Smooth muscle cell (in vitro differentiated cells): ENCODE results near the gene INSYN2B. TPM values are rescaled to one million over a fixed set of nuclear protein-coding genes. Genes with fewer than 3 reads are reported as not detected.

ENCODE experiments used
- DNase-seq: peaks from one replicate; lab custom pipeline; 2025; ENCODE audit not compliant: unreplicated experiment; lab: John Stamatoyannopoulos, UW
- H2AFZ ChIP-seq: fragments of 200-600 bp; sonication (generic); 2 replicates; pipeline ENCODE4 v1.6.0; 2016; ENCODE audit warnings: antibody characterized with exemption, low read depth, mild to moderate bottlenecking
- H3F3A ChIP-seq: fragments of 200-600 bp; sonication (generic); 2 replicates; pipeline ENCODE4 v1.6.0; 2017; ENCODE audit warnings: antibody characterized with exemption, low read depth
- H3K27ac ChIP-seq: fragments of 200-600 bp; sonication (generic); 2 replicates; pipeline ENCODE4 v1.5.1; 2016; ENCODE audit warnings: low read depth, mild to moderate bottlenecking
- H3K27me3 ChIP-seq: fragments of 200-600 bp; sonication (generic); 2 replicates; pipeline ENCODE4 v1.6.1; 2016; ENCODE audit warnings: low read depth, mild to moderate bottlenecking
- H3K36me3 ChIP-seq: fragments of 200-600 bp; sonication (generic); 2 replicates; pipeline ENCODE4 v1.5.1; 2016; ENCODE audit warnings: low read depth
- H3K4me1 ChIP-seq: fragments of 200-600 bp; sonication (generic); 2 replicates; pipeline ENCODE4 v1.5.1; 2016; ENCODE audit warnings: low read depth
- H3K4me2 ChIP-seq: fragments of 200-600 bp; sonication (generic); 2 replicates; pipeline ENCODE4 v1.6.0; 2016; ENCODE audit warnings: mild to moderate bottlenecking
- H3K4me3 ChIP-seq: fragments of 200-600 bp; sonication (generic); 2 replicates; pipeline ENCODE4 v1.5.1; 2016; ENCODE audit warnings: mild to moderate bottlenecking
- H3K79me2 ChIP-seq: fragments of 200-600 bp; sonication (generic); 2 replicates; pipeline ENCODE4 v1.6.0; 2016; ENCODE audit warnings: low read depth, mild to moderate bottlenecking
- H3K9ac ChIP-seq: fragments of 200-600 bp; sonication (generic); 2 replicates; pipeline ENCODE4 v1.6.0; 2016; ENCODE audit warnings: low read depth
- H3K9me3 ChIP-seq: fragments of 200-600 bp; sonication (generic); replicated peaks from 2 replicates; pipeline ENCODE4 v1.5.1; 2016; ENCODE audit warnings: low read depth
- H4K20me1 ChIP-seq: fragments of 200-600 bp; sonication (generic); 2 replicates; pipeline ENCODE4 v1.6.0; 2016; ENCODE audit warnings: low read depth
- CTCF ChIP-seq: fragments of 200-600 bp; sonication (generic); IDR thresholded peaks from 2 replicates; pipeline ENCODE4 v1.5.1; 2017; ENCODE audit warnings: borderline replicate concordance, mild to moderate bottlenecking, antibody characterized with exemption; ENCODE audit not compliant: insufficient read depth, poor library complexity, severe bottlenecking
- WGBS: methylation state at CpG from one replicate; pipeline ENCODE4 v1.1.7; 2016; ENCODE audit warnings: low lambda C conversion rate; 5-methylcytosine and 5-hydroxymethylcytosine counted together
- polyA plus RNA-seq: library from polyadenylated mRNA; unstranded; fragments of >200 nt; fragmentation: Nextera tagmentation; extraction: Ambion mirVana; gene quantifications from 2 replicates; pipeline ENCODE4 v1.2.1, GENCODE V29; 2016
- total RNA-seq: library from RNA; depleted of rRNA; stranded (reverse); fragments of >200 nt; gene quantifications from 2 replicates; pipeline ENCODE4 v1.2.3, GENCODE V29; 2014

Gene INSYN2B
- total and polyA plus RNA-seq, 2 experiments from 2014 or later = 2.7 to 13.8 TPM

- Histone ChIP-seq H3K27ac (no peak overlapping the region), H3K9me3 (no peaks in the 10 kb centered on the region)
Observed at GRCh38 chr5:169861433-169861832, 118.9 kb downstream of the INSYN2B start.

DNA sequence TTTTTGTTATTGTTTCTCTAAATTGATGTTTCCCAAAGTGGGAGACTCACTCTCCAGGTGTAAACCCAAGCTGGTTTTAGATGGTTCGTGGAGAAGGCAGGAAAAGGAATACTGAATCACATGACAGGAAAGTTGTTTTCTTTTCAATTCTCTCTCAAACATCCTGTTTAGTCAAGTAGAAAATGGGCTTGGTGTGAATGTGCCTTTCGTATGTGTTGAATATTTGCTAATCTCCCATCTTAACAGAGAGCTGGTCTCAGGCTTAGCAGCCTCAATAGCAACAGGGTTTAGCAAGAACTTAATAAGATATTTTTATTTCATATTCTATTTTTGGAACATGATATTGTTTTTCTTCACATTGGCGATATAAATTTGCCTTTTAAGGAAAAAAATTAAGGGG is 119.7 kb downstream of the INSYN2B start:
- 76% methylated on average over 3 of the region's 3 CpGs for WGBS
- Histone ChIP-seq H3K27me3 (no peaks in the 10 kb centered on the region), H3K9me3 (no peaks in the 10 kb centered on the region), H2AFZ (no peak overlapping the region), H3K36me3 (no peaks in the 10 kb centered on the region), H3K4me3 (no peak overlapping the region), H3K79me2 (no peaks in the 10 kb centered on the region), H3K27ac (no peak overlapping the region), H3K4me2 (no peak overlapping the region), H4K20me1 (no peaks in the 10 kb centered on the region), H3K9ac (no peak overlapping the region), H3F3A (no peaks in the 10 kb centered on the region), H3K4me1 (peaks cover 6% of the 10 kb centered on the region)
- no peak for DNase-seq
- no peak for TF ChIP-seq CTCF

More at GRCh38 chr5:169861433-169861832, 118.9 kb downstream of the INSYN2B start:
- Histone ChIP-seq H3K27me3 (no peaks in the 10 kb centered on the region), H3K79me2 (no peaks in the 10 kb centered on the region), H3K36me3 (no peaks in the 10 kb centered on the region), H4K20me1 (no peaks in the 10 kb centered on the region), H3K4me3 (no peak overlapping the region), H3K9ac (no peak overlapping the region), H3K4me1 (peaks cover 6% of the 10 kb centered on the region), H3K4me2 (no peak overlapping the region), H2AFZ (no peak overlapping the region), H3F3A (no peaks in the 10 kb centered on the region)
- WGBS = 83% methylated on average over 2 of the region's 2 CpGs
- DNase-seq = no peak
- TF ChIP-seq CTCF = no peak

DNA sequence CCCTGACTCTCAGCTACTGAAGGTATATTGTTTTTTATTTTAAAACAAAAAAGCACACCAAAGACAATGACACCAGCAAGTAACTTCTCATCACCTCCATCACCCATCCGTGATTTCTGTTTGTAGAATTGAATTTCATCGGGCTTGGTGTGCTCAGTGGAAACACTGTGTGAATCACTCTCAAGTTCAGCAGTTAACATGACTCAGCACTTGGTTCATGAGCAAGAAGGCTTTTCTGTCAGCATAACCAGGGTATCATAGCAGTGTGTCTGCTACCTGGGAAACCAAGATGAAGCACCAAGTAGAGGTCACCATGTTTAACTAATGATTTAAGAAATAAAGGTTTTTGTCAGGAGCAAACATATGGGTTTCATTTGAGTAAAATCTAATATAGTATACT is 123.7 kb downstream of the INSYN2B start:
- Histone ChIP-seq H3K36me3 (no peaks in the 10 kb centered on the region), H3K4me3 (no peak overlapping the region), H3K79me2 (no peaks in the 10 kb centered on the region), H4K20me1 (no peaks in the 10 kb centered on the region), H3K9ac (no peak overlapping the region), H3K4me1 (no peaks in the 10 kb centered on the region), H3K27ac (no peak overlapping the region), H3K4me2 (no peak overlapping the region), H3K9me3 (no peaks in the 10 kb centered on the region), H3K27me3 (no peaks in the 10 kb centered on the region), H2AFZ (no peak overlapping the region), H3F3A (no peaks in the 10 kb centered on the region)
- 42% methylated on average over 2 of the region's 2 CpGs for WGBS
- TF ChIP-seq CTCF = no peak
- DNase-seq = no peak

DNA sequence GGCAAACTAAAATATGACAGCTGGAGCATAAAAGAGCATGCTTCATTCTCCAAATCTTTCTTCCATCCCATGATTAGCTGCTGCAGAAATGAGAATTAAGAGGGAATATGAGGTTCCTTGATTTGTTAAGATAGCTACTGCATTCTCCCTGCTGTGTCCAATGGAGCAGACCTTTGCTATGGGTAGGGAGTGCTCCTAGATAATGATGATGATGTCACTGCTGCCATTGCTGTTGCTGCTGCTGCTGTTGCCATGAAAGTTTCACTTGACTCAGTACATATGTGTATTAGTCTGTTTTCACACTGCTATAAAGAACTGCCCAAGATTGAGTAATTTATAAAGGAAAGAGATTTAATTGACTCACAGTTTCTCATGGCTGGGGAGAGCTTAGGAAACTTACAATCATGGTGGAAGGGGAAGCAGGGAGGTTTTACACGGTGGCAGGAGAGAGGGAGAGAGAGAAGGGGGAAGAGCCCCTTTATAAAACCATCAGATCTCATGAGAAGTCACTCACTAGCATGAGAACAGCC is 128.9 kb downstream of the INSYN2B start:
- no peak overlapping the region for H2AFZ ChIP-seq
- H3K4me1 ChIP-seq = no peaks in the 10 kb centered on the region
- no peak for DNase-seq
- no peaks in the 10 kb centered on the region for H3K27me3 ChIP-seq
- no peak overlapping the region for H3K9ac ChIP-seq
- H4K20me1 ChIP-seq = no peaks in the 10 kb centered on the region
- no peak overlapping the region for H3K27ac ChIP-seq
- no peak overlapping the region for H3K4me3 ChIP-seq
- no peaks in the 10 kb centered on the region for H3K9me3 ChIP-seq
- H3K36me3 ChIP-seq = no peaks in the 10 kb centered on the region
- H3K79me2 ChIP-seq = no peaks in the 10 kb centered on the region
- no peak overlapping the region for H3K4me2 ChIP-seq
- no peaks in the 10 kb centered on the region for H3F3A ChIP-seq
- WGBS = 93% methylated on average over 1 of the region's 1 CpG
- TF ChIP-seq CTCF = no peak
